ENCODE measurements around the gene TSHZ2.

- TF ChIP-seq POLR2A (IDR thresholded peaks at IDR 0.05) (no peak), CTCF (IDR thresholded peaks at IDR 0.05) (no peak)
These were observed 202.3 kb downstream of the TSHZ2 start for GRCh38 chr20:53174454-53174853.

Data from testis (tissue), 2 donors.